IPS DF 6.9 (cell line): ENCODE results near the gene MAP3K9.

Source experiments
- DNase-seq: peaks from one replicate; pipeline ENCODE4 v3.0.0-alpha.2; 2013; ENCODE audit warnings: low read depth, low spot score
- H3K27ac ChIP-seq: one replicate; pipeline ENCODE4 v1.5.1; 2013; ENCODE audit warnings: low read length, control low read depth
- H3K27me3 ChIP-seq: 2 replicates; pipeline ENCODE4 v1.6.1; 2013; ENCODE audit warnings: mild to moderate bottlenecking, low read length; ENCODE audit not compliant: control insufficient read depth, insufficient read depth
- H3K36me3 ChIP-seq: 2 replicates; pipeline ENCODE4 v1.6.1; 2013; ENCODE audit warnings: low read length; ENCODE audit not compliant: control insufficient read depth, insufficient read depth
- H3K4me1 ChIP-seq: 2 replicates; pipeline ENCODE4 v1.6.1; 2013; ENCODE audit warnings: low read length; ENCODE audit not compliant: control insufficient read depth, insufficient read depth
- H3K4me3 ChIP-seq: 2 replicates; pipeline ENCODE4 v1.5.1; 2013; ENCODE audit warnings: mild to moderate bottlenecking, low read length
- H3K9me3 ChIP-seq: 2 replicates; pipeline ENCODE4 v1.6.1; 2013; ENCODE audit warnings: low read length, inconsistent platforms; ENCODE audit not compliant: control insufficient read depth, insufficient read depth
- WGBS: extraction: QIAGEN DNeasy Blood & Tissue Kit; methylation state at CpG from one replicate; pipeline ENCODE4 v1.1.7; 2013; ENCODE audit warnings: mixed read lengths, missing lambda C conversion rate; ENCODE audit not compliant: insufficient read length, insufficient coverage; 5-methylcytosine and 5-hydroxymethylcytosine counted together

MAP3K9 gene

GRCh38 chr14:70788898-70789297 is 20.4 kb downstream of the MAP3K9 start:
- no peak for DNase-seq

GRCh38 chr14:70785556-70785955 is 23.8 kb downstream of the MAP3K9 start:
- no peaks in the 10 kb centered on the region for H3K9me3 ChIP-seq
- no peaks in the 10 kb centered on the region for H3K27me3 ChIP-seq
- no peak for DNase-seq
- H3K4me1 ChIP-seq, result no peaks in the 10 kb centered on the region
- H3K36me3 ChIP-seq, result no peaks in the 10 kb centered on the region
- H3K27ac ChIP-seq, result no peak overlapping the region
- 100% methylated on average over 4 of the region's 9 CpGs for WGBS
- H3K4me3 ChIP-seq, result no peak overlapping the region

More at GRCh38 chr14:70788898-70789297, 20.4 kb downstream of the MAP3K9 start:
- Histone ChIP-seq H3K4me1 (no peaks in the 10 kb centered on the region), H3K36me3 (peaks cover 3% of the 10 kb centered on the region; the same call in 1 of the 2 replicates), H3K9me3 (no peaks in the 10 kb centered on the region), H3K4me3 (no peak overlapping the region), H3K27me3 (no peaks in the 10 kb centered on the region), H3K27ac (no peak overlapping the region)
- WGBS, result no CpG with 5 or more reads among the region's 6 CpGs

- Histone ChIP-seq H3K36me3 (no peaks in the 10 kb centered on the region), H3K4me1 (no peaks in the 10 kb centered on the region), H3K27me3 (no peaks in the 10 kb centered on the region), H3K4me3 (no peak overlapping the region), H3K9me3 (no peaks in the 10 kb centered on the region), H3K27ac (no peak overlapping the region)
- DNase-seq, result no peak
- WGBS, result no CpG with 5 or more reads among the region's 2 CpGs
These were observed 24.4 kb downstream of the MAP3K9 start for GRCh38 chr14:70784886-70785285.

GRCh38 chr14:70782361-70782760 is 27.0 kb downstream of the MAP3K9 start:
- Histone ChIP-seq H3K27ac (no peak overlapping the region), H3K27me3 (no peaks in the 10 kb centered on the region), H3K4me3 (no peak overlapping the region), H3K9me3 (no peaks in the 10 kb centered on the region), H3K4me1 (no peaks in the 10 kb centered on the region), H3K36me3 (no peaks in the 10 kb centered on the region)
- WGBS, result no CpG with 5 or more reads among the region's 2 CpGs
- no peak for DNase-seq

GRCh38 chr14:70780396-70781075 is 28.8 kb downstream of the MAP3K9 start:
- Histone ChIP-seq H3K9me3 (no peaks in the 10 kb centered on the region), H3K4me1 (no peaks in the 10 kb centered on the region), H3K27ac (no peak overlapping the region), H3K36me3 (no peaks in the 10 kb centered on the region), H3K4me3 (no peak overlapping the region), H3K27me3 (no peaks in the 10 kb centered on the region)
- no CpG with 5 or more reads among the region's 9 CpGs for WGBS
- DNase-seq, result no peak

GRCh38 chr14:70779667-70780066 is 29.6 kb downstream of the MAP3K9 start:
- Histone ChIP-seq H3K27ac (no peak overlapping the region), H3K36me3 (no peaks in the 10 kb centered on the region), H3K4me3 (no peak overlapping the region), H3K27me3 (no peaks in the 10 kb centered on the region), H3K4me1 (no peaks in the 10 kb centered on the region), H3K9me3 (no peaks in the 10 kb centered on the region)
- no peak for DNase-seq
- WGBS, result no CpG with 5 or more reads among the region's 4 CpGs

- no peak for DNase-seq
- no CpG with 5 or more reads among the region's 2 CpGs for WGBS
- Histone ChIP-seq H3K27me3 (no peaks in the 10 kb centered on the region), H3K4me3 (no peak overlapping the region), H3K4me1 (peaks cover 6% of the 10 kb centered on the region), H3K36me3 (no peaks in the 10 kb centered on the region), H3K27ac (no peak overlapping the region), H3K9me3 (no peaks in the 10 kb centered on the region)
These were observed 33.1 kb downstream of the MAP3K9 start for GRCh38 chr14:70776197-70776596.

GRCh38 chr14:70773182-70773862 is 36.0 kb downstream of the MAP3K9 start:
- no CpG with 5 or more reads among the region's 3 CpGs for WGBS

GRCh38 chr14:70771781-70772212 is 37.5 kb downstream of the MAP3K9 start:
- WGBS, result no CpG with 5 or more reads among the region's 15 CpGs
- peak; percentile 5 for DNase-seq
- no peaks in the 10 kb centered on the region for H3K36me3 ChIP-seq
- H3K4me1 ChIP-seq, result peaks cover 6% of the 10 kb centered on the region
- no peaks in the 10 kb centered on the region for H3K9me3 ChIP-seq
- no peak overlapping the region for H3K27ac ChIP-seq
- H3K27me3 ChIP-seq, result no peaks in the 10 kb centered on the region
- no peak overlapping the region for H3K4me3 ChIP-seq

More at GRCh38 chr14:70773182-70773862, 36.0 kb downstream of the MAP3K9 start:
- no peaks in the 10 kb centered on the region for H3K9me3 ChIP-seq
- H3K4me1 ChIP-seq, result peaks cover 6% of the 10 kb centered on the region
- H3K36me3 ChIP-seq, result no peaks in the 10 kb centered on the region
- no peak overlapping the region for H3K27ac ChIP-seq
- H3K4me3 ChIP-seq, result no peak overlapping the region
- no peak for DNase-seq
- H3K27me3 ChIP-seq, result no peaks in the 10 kb centered on the region

- no CpG with 5 or more reads among the region's 7 CpGs for WGBS
- Histone ChIP-seq H3K36me3 (no peaks in the 10 kb centered on the region), H3K4me3 (no peak overlapping the region), H3K9me3 (no peaks in the 10 kb centered on the region), H3K4me1 (peaks cover 6% of the 10 kb centered on the region), H3K27me3 (no peaks in the 10 kb centered on the region), H3K27ac (no peak overlapping the region)
- no peak for DNase-seq
These were observed 38.8 kb downstream of the MAP3K9 start for GRCh38 chr14:70770490-70770889.
